ENCODE data around the gene RMRP. TPM values are rescaled to one million over a fixed set of nuclear protein-coding genes. Genes with fewer than 3 reads are reported as not detected.

Gene RMRP
- total and polyA plus RNA-seq, 2 donors (not counting 1 experiment from before 2014, with no cell fraction given) = 7,890 TPM; not detected in 1

- Histone ChIP-seq H3K4me3 (ENCODE audit: control extremely low read depth in 1 of 5, extremely low read depth in 1 of 5, insufficient read depth in 1 of 5, low read depth in 2 of 5, low read length in 4 of 5) (peak overlapping the region; percentile 84 to 93 (median 87)), H3K27ac (ENCODE audit: low read length in 2 of 2) (peak overlapping the region; percentile 99 to 100), H3K4me1 (ENCODE audit: control insufficient read depth in 2 of 2, insufficient read depth in 2 of 2, low read length in 2 of 2) (peaks cover 42 to 67% of the 10 kb centered on the region in 2 donors), H3K9me3 (ENCODE audit: control extremely low read depth in 1 of 3, control insufficient read depth in 2 of 3, insufficient read depth in 1 of 3, low read length in 2 of 3) (peaks cover 0 to 3% (median 0%) of the 10 kb centered on the region in 3 donors), H3K4me2 (replicated peaks; ENCODE audit: low read depth, low read length, poor library complexity, severe bottlenecking) (peak overlapping the region; percentile 91), H3K27me3 (replicated peaks in 1 of 4; ENCODE audit: control extremely low read depth in 1 of 4, control insufficient read depth in 3 of 4, insufficient read depth in 4 of 4, low read length in 3 of 4) (no peaks in the 10 kb centered on the region), H3K36me3 (replicated peaks in 1 of 2; ENCODE audit: control extremely low read depth in 1 of 2, control insufficient read depth in 1 of 2, extremely low read depth in 1 of 2, insufficient read depth in 2 of 2, low read length in 1 of 2) (peaks cover 0 to 14% of the 10 kb centered on the region in 2 experiments), H3K79me2 (ENCODE audit: control insufficient read depth, insufficient read depth, low read length) (peaks cover 22% of the 10 kb centered on the region), H4K20me1 (ENCODE audit: control insufficient read depth, insufficient read depth, low read length, poor library complexity, severe bottlenecking) (no peaks in the 10 kb centered on the region), H3K9ac (ENCODE audit: low read length) (peak overlapping the region; percentile 84), H2AFZ (ENCODE audit: insufficient read depth, low read depth, low read length, poor library complexity, severe bottlenecking) (no peak overlapping the region)
- intact Hi-C loops (cut with micrococcal nuclease) = loop anchor here (1.0 to 5.0 kb wide), 4 partner anchors 31 to 542 kb away; partner anchors contain the start of genes ATOSB, FAM221B and TMEM8B
- H3K27me3 Mint-ChIP-seq = no peaks in the 10 kb centered on the region
- WGBS (ENCODE audit: insufficient coverage) = 0% methylated on average over 3 of the region's 3 CpGs
- DNase-seq (peak; percentile 48), ATAC-seq (ENCODE audit: low read depth) (no peak)
- TF ChIP-seq EZH2 (IDR thresholded peaks at IDR 0.05; ENCODE audit: borderline replicate concordance, insufficient read depth, low read depth, low read length, poor library complexity, severe bottlenecking) = no peak
- TF ChIP-seq CTCF (IDR thresholded peaks at IDR 0.05) = no peak
- ChIA-PET CTCF (interaction anchor here (0.8 to 15.0 kb wide), 20 partner anchors 8 to 223 kb away, joined by 3 to 268 read pairs (median 9); partner anchors contain the start of genes CA9, CD72, CREB3 and SIT1), POLR2A (interaction anchor here (0.6 to 4.6 kb wide), 10 partner anchors 11 to 98 kb away, joined by 4 to 62 read pairs (median 14); partner anchors contain the start of genes CD72, CREB3, SIT1 and TESK1)
- H3K4me3 Mint-ChIP-seq = peak overlapping the region; percentile 94
- H3K27ac Mint-ChIP-seq = peak overlapping the region; percentile 97
- H3K9me3 Mint-ChIP-seq (ENCODE audit: insufficient read depth) = no peaks in the 10 kb centered on the region
- peaks cover 76% of the 10 kb centered on the region for H3K4me1 Mint-ChIP-seq
Measured at GRCh38 chr9:35659340-35659739, 1.5 kb upstream of the RMRP start.

GRCh38 chr9:35658968-35659220, 1.1 kb upstream of the RMRP start:
- H3K9me3 ChIP-seq (ENCODE audit: control extremely low read depth in 1 of 3, control insufficient read depth in 2 of 3, insufficient read depth in 1 of 3, low read length in 2 of 3) = peaks cover 0 to 3% (median 0%) of the 10 kb centered on the region in 3 donors
- H3K4me3 ChIP-seq (ENCODE audit: control extremely low read depth in 1 of 5, extremely low read depth in 1 of 5, insufficient read depth in 1 of 5, low read depth in 2 of 5, low read length in 4 of 5) = peak overlapping the region; percentile 84 to 93 (median 87)
- H3K79me2 ChIP-seq (ENCODE audit: control insufficient read depth, insufficient read depth, low read length) = peaks cover 22% of the 10 kb centered on the region
- H3K27me3 ChIP-seq (replicated peaks in 1 of 4; ENCODE audit: control extremely low read depth in 1 of 4, control insufficient read depth in 3 of 4, insufficient read depth in 4 of 4, low read length in 3 of 4) = no peaks in the 10 kb centered on the region
- Mint-ChIP-seq H3K4me3 (peak overlapping the region; percentile 94), H3K27me3 (no peaks in the 10 kb centered on the region), H3K4me1 (peaks cover 74% of the 10 kb centered on the region), H3K9me3 (ENCODE audit: insufficient read depth) (no peaks in the 10 kb centered on the region), H3K27ac (peak overlapping the region; percentile 97)
- intact Hi-C loops (cut with micrococcal nuclease) = loop anchor here (1.0 to 5.0 kb wide), 10 partner anchors 13 to 542 kb away; partner anchors contain the start of genes ATOSB, CREB3, FAM221B and TLN1
- ATAC-seq (ENCODE audit: low read depth) (no peak), DNase-seq (no peak)
- peaks cover 0 to 14% of the 10 kb centered on the region in 2 experiments for H3K36me3 ChIP-seq (replicated peaks in 1 of 2; ENCODE audit: control extremely low read depth in 1 of 2, control insufficient read depth in 1 of 2, extremely low read depth in 1 of 2, insufficient read depth in 2 of 2, low read length in 1 of 2)
- peak overlapping the region; percentile 84 for H3K9ac ChIP-seq (ENCODE audit: low read length)
- POLR2A ChIA-PET = interaction anchor here (0.6 to 4.6 kb wide), 13 partner anchors 9 to 98 kb away, joined by 3 to 62 read pairs (median 10); partner anchors contain the start of genes CD72, CREB3, GBA2 and RGP1
- CTCF ChIA-PET = interaction anchor here (0.8 to 15.0 kb wide), 21 partner anchors 8 to 223 kb away, joined by 3 to 268 read pairs (median 9); partner anchors contain the start of genes CA9, CD72, CREB3 and SIT1
- 0% methylated on average over 2 of the region's 2 CpGs for WGBS (ENCODE audit: insufficient coverage)
- peak overlapping the region; percentile 99 to 100 for H3K27ac ChIP-seq (ENCODE audit: low read length in 2 of 2)
- TF ChIP-seq EZH2 (IDR thresholded peaks at IDR 0.05; ENCODE audit: borderline replicate concordance, insufficient read depth, low read depth, low read length, poor library complexity, severe bottlenecking) (no peak), CTCF (IDR thresholded peaks at IDR 0.05) (no peak)
- peak overlapping the region; percentile 91 for H3K4me2 ChIP-seq (replicated peaks; ENCODE audit: low read depth, low read length, poor library complexity, severe bottlenecking)
- peaks cover 42 to 67% of the 10 kb centered on the region in 2 donors for H3K4me1 ChIP-seq (ENCODE audit: control insufficient read depth in 2 of 2, insufficient read depth in 2 of 2, low read length in 2 of 2)
- H4K20me1 ChIP-seq (ENCODE audit: control insufficient read depth, insufficient read depth, low read length, poor library complexity, severe bottlenecking) = no peaks in the 10 kb centered on the region
- peak overlapping the region; percentile 86 for H2AFZ ChIP-seq (ENCODE audit: insufficient read depth, low read depth, low read length, poor library complexity, severe bottlenecking)

All from B cell (primary cell).